Measurements from ENCODE around the gene FBXL5. TPM values are rescaled to one million over a fixed set of nuclear protein-coding genes. Genes with fewer than 3 reads are reported as not detected.

Gene FBXL5
- total and polyA plus RNA-seq, 9 of the 15 experiments (the other 6 are each of a cell fraction or from before 2014, with no cell fraction given) = 6.0 to 35.2 (median 22.1) TPM

GRCh38 chr4:15681372-15682241 lies 26.4 kb upstream of the FBXL5 start, which contains the start of gene FAM200B (continued):
- TF ChIP-seq UBTF (IDR thresholded peaks at IDR 0.05; ENCODE audit: borderline replicate concordance in 1 of 2, low read depth in 2 of 2, low read length in 2 of 2) = peak; percentile 35 to 94; a peak in 3 of 4 replicates
- peak; percentile 99 for TF ChIP-seq ZHX1 (conservative IDR thresholded peaks at IDR 0.05; ENCODE audit: low read length)
- TF ChIP-seq GTF2E2 (tag; IDR thresholded peaks at IDR 0.05) = peak; percentile 73; the same call in 1 of the 2 replicates
- no peak for TF ChIP-seq ID3 (CRISPR knock-in tag; IDR thresholded peaks at IDR 0.05)
- no peak for TF ChIP-seq ID3 (tag; IDR thresholded peaks at IDR 0.05)
- no peak for TF ChIP-seq LEF1 (IDR thresholded peaks at IDR 0.05)
- no peak for TF ChIP-seq RNF219 (CRISPR knock-in tag; IDR thresholded peaks at IDR 0.05)
- TF ChIP-seq CBX2 (IDR thresholded peaks at IDR 0.05; ENCODE audit: insufficient read depth, low read length, poor library complexity, severe bottlenecking) = no peak
- no peak for TF ChIP-seq SMARCE1 (IDR thresholded peaks at IDR 0.05)
- no peak for TF ChIP-seq RBM39 (optimal IDR thresholded peaks at IDR 0.05; ENCODE audit: low read depth, low read length)
- no peak for TF ChIP-seq ZBTB8A (IDR thresholded peaks at IDR 0.05; ENCODE audit: partially characterized antibody)
- peak; percentile 36 to 40 for TF ChIP-seq E2F6 (IDR thresholded peaks at IDR 0.05; ENCODE audit: borderline replicate concordance in 1 of 2, extremely low read depth in 1 of 2, insufficient read depth in 1 of 2, insufficient read length in 1 of 2, low read depth in 1 of 2, low read length in 1 of 2, poor library complexity in 1 of 2, severe bottlenecking in 1 of 2)
- no peak for TF ChIP-seq POLR3G (IDR thresholded peaks at IDR 0.05; ENCODE audit: extremely low read depth, insufficient read length, insufficient replicate concordance)
- TF ChIP-seq ASH1L (IDR thresholded peaks at IDR 0.05; ENCODE audit: borderline replicate concordance, low read depth, partially characterized antibody) = no peak
- TF ChIP-seq TBL1XR1 (IDR thresholded peaks at IDR 0.05; ENCODE audit: low read length in 2 of 2) = no peak
- 0 out of 2 replicates have a peak, but pooled peaks have one; percentile 42 for TF ChIP-seq HDGF (IDR thresholded peaks at IDR 0.05)
- TF ChIP-seq MAFF (IDR thresholded peaks at IDR 0.05; ENCODE audit: low read length) = peak; percentile 84; the same call in 1 of the 2 replicates
- TF ChIP-seq ARHGAP35 (IDR thresholded peaks at IDR 0.05; ENCODE audit: partially characterized antibody) = peak; percentile 98
